Loucy (cell line): ENCODE results near the gene CCNH.

Source experiments
- H2AFZ ChIP-seq: fragments of 200-600 bp; sonication (generic); 2 replicates; pipeline ENCODE4 v1.6.0; 2016; ENCODE audit warnings: antibody characterized with exemption, mild to moderate bottlenecking, low read length, moderate library complexity
- H3F3A ChIP-seq: fragments of 200-600 bp; 2 replicates; pipeline ENCODE4 v1.6.0; 2016; ENCODE audit warnings: antibody characterized with exemption, low read depth, mild to moderate bottlenecking
- H3K27me3 ChIP-seq: fragments of 200-600 bp; sonication (generic); 2 replicates; pipeline ENCODE4 v1.6.1; 2014; ENCODE audit warnings: low read length, mild to moderate bottlenecking; ENCODE audit not compliant: insufficient read depth, poor library complexity, severe bottlenecking
- H3K36me3 ChIP-seq: fragments of 200-600 bp; sonication (generic); 2 replicates; pipeline ENCODE4 v1.6.1; 2016; ENCODE audit warnings: low read length; ENCODE audit not compliant: insufficient read depth
- H3K4me1 ChIP-seq: fragments of 200-600 bp; sonication (generic); 2 replicates; pipeline ENCODE4 v1.5.1; 2014; ENCODE audit warnings: low read length, mild to moderate bottlenecking; ENCODE audit not compliant: insufficient read depth, poor library complexity, severe bottlenecking
- H3K4me2 ChIP-seq: fragments of 200-600 bp; sonication (generic); 2 replicates; pipeline ENCODE4 v1.6.0; 2014; ENCODE audit warnings: antibody characterized with exemption, low read length, low read depth, mild to moderate bottlenecking; ENCODE audit not compliant: poor library complexity, severe bottlenecking
- H3K4me3 ChIP-seq: fragments of 200-600 bp; sonication (generic); 2 replicates; pipeline ENCODE4 v1.5.1; 2014; ENCODE audit warnings: low read length, mild to moderate bottlenecking, mixed read lengths; ENCODE audit not compliant: poor library complexity, severe bottlenecking
- H3K79me2 ChIP-seq: fragments of 200-600 bp; sonication (generic); 2 replicates; pipeline ENCODE4 v1.6.1; 2014; ENCODE audit warnings: low read length; ENCODE audit not compliant: insufficient read depth
- H3K9ac ChIP-seq: fragments of 200-600 bp; sonication (generic); 2 replicates; pipeline ENCODE4 v1.6.0; 2014; ENCODE audit warnings: mild to moderate bottlenecking, low read depth, low read length, moderate library complexity; ENCODE audit not compliant: poor library complexity, severe bottlenecking
- H3K9me2 ChIP-seq: fragments of 200-600 bp; sonication (generic); replicated peaks from 2 replicates; pipeline ENCODE4 v1.6.1; 2016; ENCODE audit warnings: low read depth, low read length, mixed read lengths
- H3K9me3 ChIP-seq: fragments of 200-600 bp; sonication (generic); 2 replicates; pipeline ENCODE4 v1.6.1; 2014; ENCODE audit warnings: mild to moderate bottlenecking, antibody characterized with exemption, low read length, low read depth; ENCODE audit not compliant: insufficient read depth
- H4K20me1 ChIP-seq: fragments of 200-600 bp; sonication (generic); 2 replicates; pipeline ENCODE4 v1.6.0; 2014; ENCODE audit warnings: antibody characterized with exemption, low read length, mild to moderate bottlenecking; ENCODE audit not compliant: insufficient read depth, poor library complexity, severe bottlenecking
- EZH2phosphoT487 ChIP-seq: fragments of 200-600 bp; IDR thresholded peaks from 2 replicates; pipeline ENCODE4 v1.6.1; 2018; ENCODE audit warnings: antibody characterized with exemption, mild to moderate bottlenecking, moderate library complexity, borderline replicate concordance
- TF ChIP-seq, protein P1 (sequence below): fragments of 200-600 bp; sonication (generic); conservative IDR thresholded peaks from 2 replicates; pipeline ENCODE4 v1.5.1; 2014; ENCODE audit warnings: mild to moderate bottlenecking, antibody characterized with exemption, low read length

The CCNH gene

DNA sequence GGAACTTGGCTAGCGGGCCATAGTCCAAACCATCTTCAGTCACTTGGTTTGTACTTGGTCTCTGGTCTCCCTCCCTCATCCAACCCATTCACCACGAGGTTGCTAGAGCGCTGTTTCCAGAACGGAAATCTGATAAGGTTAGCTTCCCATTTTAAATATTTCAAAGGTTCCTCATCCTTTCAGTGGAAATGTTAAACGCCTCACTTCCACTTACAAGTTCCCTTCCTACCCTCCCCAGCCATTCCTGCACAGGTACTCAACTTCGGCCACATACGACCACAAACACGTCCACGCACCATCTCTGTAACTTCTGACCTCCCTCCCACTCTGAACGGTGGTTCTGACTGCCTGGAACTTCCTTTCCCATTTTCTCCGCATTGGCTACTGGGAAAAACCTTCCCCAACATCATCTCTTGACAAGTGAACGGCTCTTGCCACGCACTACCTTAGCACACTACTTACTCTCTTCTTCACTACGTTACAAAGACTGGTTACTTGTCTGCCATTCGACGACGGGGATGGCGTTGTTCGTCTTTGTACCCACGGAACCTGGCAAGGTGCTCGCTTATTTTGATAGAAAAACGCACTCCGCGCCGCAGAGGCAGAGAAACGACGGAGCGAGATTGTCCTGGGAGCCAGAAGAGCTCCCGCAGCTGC, 629 bp downstream of the CCNH start:
- peaks cover 58% of the 10 kb centered on the region for H3K79me2 ChIP-seq
- H3K9ac ChIP-seq = peak overlapping the region; percentile 85

DNA sequence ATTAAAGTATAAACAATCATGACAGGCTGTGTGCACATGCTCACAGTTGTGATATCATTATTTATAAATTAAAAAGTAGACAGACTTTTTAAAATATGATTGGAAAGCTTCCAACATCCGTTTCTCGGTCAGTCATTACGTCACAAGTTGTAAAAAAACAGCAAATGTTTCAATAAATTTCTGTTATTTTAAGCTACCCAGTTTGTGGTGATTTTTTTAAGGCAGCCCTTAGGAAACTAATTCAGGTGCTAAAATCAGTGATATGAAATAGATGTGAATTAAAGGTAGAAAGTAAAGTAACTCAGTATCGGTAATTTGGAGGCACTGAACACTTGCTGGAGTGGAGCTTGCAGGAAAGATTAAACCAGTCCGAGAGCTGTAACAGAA, 1.2 kb downstream of the CCNH start:
- Histone ChIP-seq H3K4me2 (peak overlapping the region; percentile 77), H3K9me3 (no peaks in the 10 kb centered on the region), H3K79me2 (peaks cover 63% of the 10 kb centered on the region), H3K27me3 (no peaks in the 10 kb centered on the region), H3K4me3 (peak overlapping the region; percentile 90), H3K36me3 (peaks cover 28% of the 10 kb centered on the region; the same call in 1 of the 2 replicates), H2AFZ (no peak overlapping the region), H4K20me1 (peaks cover 43% of the 10 kb centered on the region), H3F3A (no peaks in the 10 kb centered on the region), H3K9me2 (no peaks in the 10 kb centered on the region), H3K4me1 (peaks cover 46% of the 10 kb centered on the region), H3K9ac (peak overlapping the region; percentile 85)
- TF ChIP-seq, protein P1, sequence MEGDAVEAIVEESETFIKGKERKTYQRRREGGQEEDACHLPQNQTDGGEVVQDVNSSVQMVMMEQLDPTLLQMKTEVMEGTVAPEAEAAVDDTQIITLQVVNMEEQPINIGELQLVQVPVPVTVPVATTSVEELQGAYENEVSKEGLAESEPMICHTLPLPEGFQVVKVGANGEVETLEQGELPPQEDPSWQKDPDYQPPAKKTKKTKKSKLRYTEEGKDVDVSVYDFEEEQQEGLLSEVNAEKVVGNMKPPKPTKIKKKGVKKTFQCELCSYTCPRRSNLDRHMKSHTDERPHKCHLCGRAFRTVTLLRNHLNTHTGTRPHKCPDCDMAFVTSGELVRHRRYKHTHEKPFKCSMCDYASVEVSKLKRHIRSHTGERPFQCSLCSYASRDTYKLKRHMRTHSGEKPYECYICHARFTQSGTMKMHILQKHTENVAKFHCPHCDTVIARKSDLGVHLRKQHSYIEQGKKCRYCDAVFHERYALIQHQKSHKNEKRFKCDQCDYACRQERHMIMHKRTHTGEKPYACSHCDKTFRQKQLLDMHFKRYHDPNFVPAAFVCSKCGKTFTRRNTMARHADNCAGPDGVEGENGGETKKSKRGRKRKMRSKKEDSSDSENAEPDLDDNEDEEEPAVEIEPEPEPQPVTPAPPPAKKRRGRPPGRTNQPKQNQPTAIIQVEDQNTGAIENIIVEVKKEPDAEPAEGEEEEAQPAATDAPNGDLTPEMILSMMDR = no peak
- no peak for TF ChIP-seq EZH2phosphoT487

More for the DNA sequence above, 629 bp downstream of the CCNH start:
- Histone ChIP-seq H3K27me3 (no peaks in the 10 kb centered on the region), H3F3A (no peaks in the 10 kb centered on the region), H3K9me3 (no peaks in the 10 kb centered on the region), H3K9me2 (no peaks in the 10 kb centered on the region), H3K4me2 (peak overlapping the region; percentile 77), H2AFZ (peak overlapping the region; percentile 87), H3K36me3 (peaks cover 23% of the 10 kb centered on the region; the same call in 1 of the 2 replicates), H3K4me1 (peaks cover 42% of the 10 kb centered on the region), H4K20me1 (peaks cover 40% of the 10 kb centered on the region), H3K4me3 (peak overlapping the region; percentile 90)
- TF ChIP-seq EZH2phosphoT487 = no peak
- TF ChIP-seq, protein P1 = no peak

GRCh38 chr5:87410931-87411330, 1.8 kb downstream of the CCNH start:
- H3K4me2 ChIP-seq = peak overlapping the region; percentile 77
- H3K9me2 ChIP-seq = no peaks in the 10 kb centered on the region
- TF ChIP-seq, protein P1 = no peak
- TF ChIP-seq EZH2phosphoT487 = no peak
- peaks cover 50% of the 10 kb centered on the region for H3K4me1 ChIP-seq
- peak overlapping the region; percentile 85 for H3K9ac ChIP-seq
- H3K4me3 ChIP-seq = peak overlapping the region; percentile 90
- H3K79me2 ChIP-seq = peaks cover 70% of the 10 kb centered on the region
- no peaks in the 10 kb centered on the region for H3K27me3 ChIP-seq
- H3K9me3 ChIP-seq = no peaks in the 10 kb centered on the region
- H3K36me3 ChIP-seq = peaks cover 31% of the 10 kb centered on the region; the same call in 1 of the 2 replicates
- H4K20me1 ChIP-seq = peaks cover 46% of the 10 kb centered on the region
- H2AFZ ChIP-seq = no peak overlapping the region
- H3F3A ChIP-seq = no peaks in the 10 kb centered on the region
